GM23338 (cell line): ENCODE results near the gene STK39. TPM values are rescaled to one million over a fixed set of nuclear protein-coding genes. Genes with fewer than 3 reads are reported as not detected.

Source experiments
- ATAC-seq: fragments of 200-7000 bp; cut with Tn5 transposase; 3 replicates; pipeline ENCODE4 v1.9.1; 2020
- DNase-seq: peaks from one replicate; pipeline ENCODE4 v3.0.0-alpha.2; 2015; ENCODE audit warnings: low spot score
- H2AFZ ChIP-seq: fragments of 200-600 bp; sonication (generic); 2 replicates; pipeline ENCODE4 v1.8.0; 2016; ENCODE audit warnings: antibody characterized with exemption, mild to moderate bottlenecking, moderate library complexity
- H3F3A ChIP-seq: fragments of 200-600 bp; sonication (generic); replicated peaks from 2 replicates; pipeline ENCODE4 v1.8.0; 2017; ENCODE audit warnings: antibody characterized with exemption, mixed run types, low read depth
- H3K27ac ChIP-seq: fragments of 200-600 bp; sonication (generic); 2 replicates; pipeline ENCODE4 v1.6.1; 2016; ENCODE audit warnings: low read depth
- H3K27me3 ChIP-seq: fragments of 200-600 bp; sonication (generic); 2 replicates; pipeline ENCODE4 v1.8.0; 2016; ENCODE audit warnings: mild to moderate bottlenecking, mixed run types, moderate library complexity; ENCODE audit not compliant: insufficient read depth
- H3K36me3 ChIP-seq: fragments of 200-600 bp; sonication (generic); 2 replicates; pipeline ENCODE4 v1.8.0; 2016; ENCODE audit warnings: mild to moderate bottlenecking; ENCODE audit not compliant: insufficient read depth
- H3K4me1 ChIP-seq: fragments of 200-600 bp; sonication (generic); 2 replicates; pipeline ENCODE4 v1.8.0; 2016; ENCODE audit warnings: mild to moderate bottlenecking, moderate library complexity; ENCODE audit not compliant: insufficient read depth
- H3K4me2 ChIP-seq: fragments of 200-600 bp; sonication (generic); 2 replicates; pipeline ENCODE4 v1.7.1; 2017; ENCODE audit warnings: mixed run types
- H3K4me3 ChIP-seq: fragments of 200-600 bp; sonication (generic); 2 replicates; pipeline ENCODE4 v1.6.1; 2016; ENCODE audit warnings: mixed run types
- H3K79me2 ChIP-seq: fragments of 200-600 bp; sonication (generic); replicated peaks from 2 replicates; pipeline ENCODE4 v1.8.0; 2017; ENCODE audit warnings: mild to moderate bottlenecking; ENCODE audit not compliant: insufficient read depth
- H3K9me2 ChIP-seq: fragments of 200-600 bp; sonication (generic); 2 replicates; pipeline ENCODE4 v1.8.0; 2017; ENCODE audit not compliant: insufficient read depth
- H4K20me1 ChIP-seq: fragments of 200-600 bp; sonication (generic); replicated peaks from 2 replicates; pipeline ENCODE4 v1.8.0; 2017; ENCODE audit warnings: mild to moderate bottlenecking; ENCODE audit not compliant: insufficient read depth
- H3K27ac Mint-ChIP-seq: 2 replicates; pipeline ENCODE4 v1.8.0; 2020; ENCODE audit warnings: inconsistent platforms, mild to moderate bottlenecking, moderate library complexity, mixed read lengths
- H3K27me3 Mint-ChIP-seq: 3 replicates; pipeline ENCODE4 v1.8.0; 2022; ENCODE audit warnings: low read depth, mild to moderate bottlenecking, moderate library complexity, mixed read lengths, inconsistent platforms; ENCODE audit not compliant: insufficient read depth, poor library complexity
- H3K36me3 Mint-ChIP-seq: 3 replicates; pipeline ENCODE4 v1.8.0; 2021; ENCODE audit warnings: low read depth, mild to moderate bottlenecking, inconsistent platforms, moderate library complexity, mixed read lengths
- H3K4me1 Mint-ChIP-seq: 3 replicates; pipeline ENCODE4 v1.8.0; 2020; ENCODE audit warnings: mild to moderate bottlenecking, inconsistent platforms, mixed read lengths
- H3K4me3 Mint-ChIP-seq: 3 replicates; pipeline ENCODE4 v1.8.0; 2021; ENCODE audit warnings: moderate library complexity, mild to moderate bottlenecking, inconsistent platforms, mixed read lengths
- H3K9me3 Mint-ChIP-seq: 3 replicates; pipeline ENCODE4 v1.8.0; 2020; ENCODE audit warnings: moderate library complexity, mild to moderate bottlenecking, inconsistent platforms, mixed read lengths
- CREB1 ChIP-seq: fragments of 250-450 bp; sonication (Bioruptor Pico); IDR thresholded peaks from 2 replicates; pipeline ENCODE4 v1.5.0; 2020; ENCODE audit warnings: low read depth, mild to moderate bottlenecking, moderate library complexity
- EZH2 ChIP-seq: fragments of 200-600 bp; sonication (generic); IDR thresholded peaks from one replicate; pipeline ENCODE4 v1.8.0; 2017; ENCODE audit warnings: antibody characterized with exemption, mild to moderate bottlenecking, low read depth; ENCODE audit not compliant: unreplicated experiment
- NANOG ChIP-seq: IDR thresholded peaks from 2 replicates; pipeline ENCODE4 v1.6.1; 2016; ENCODE audit warnings: antibody characterized with exemption, borderline replicate concordance
- REST ChIP-seq: IDR thresholded peaks from one replicate; pipeline ENCODE4 v1.6.1; 2018; ENCODE audit warnings: antibody characterized with exemption; ENCODE audit not compliant: unreplicated experiment
- polyA plus RNA-seq: library from polyadenylated mRNA; unstranded; fragments of >200 nt; fragmentation: Nextera tagmentation; extraction: Ambion mirVana; gene quantifications from 2 replicates; pipeline ENCODE4 v1.2.1, GENCODE V29; 2016
- total RNA-seq: library from RNA; depleted of rRNA; stranded (reverse); fragments of >200 nt; shearing (Covaris generic); gene quantifications from 2 replicates; pipeline ENCODE4 v1.2.3, GENCODE V29; 2014
- TF ChIP-seq, protein P1 (sequence below): IDR thresholded peaks from 2 replicates; pipeline ENCODE4 v1.6.1; 2016; ENCODE audit warnings: antibody characterized with exemption

STK39 gene
- total and polyA plus RNA-seq, 2 experiments from 2014 or later = 9.5 to 16.9 TPM

- TF ChIP-seq, protein P1, sequence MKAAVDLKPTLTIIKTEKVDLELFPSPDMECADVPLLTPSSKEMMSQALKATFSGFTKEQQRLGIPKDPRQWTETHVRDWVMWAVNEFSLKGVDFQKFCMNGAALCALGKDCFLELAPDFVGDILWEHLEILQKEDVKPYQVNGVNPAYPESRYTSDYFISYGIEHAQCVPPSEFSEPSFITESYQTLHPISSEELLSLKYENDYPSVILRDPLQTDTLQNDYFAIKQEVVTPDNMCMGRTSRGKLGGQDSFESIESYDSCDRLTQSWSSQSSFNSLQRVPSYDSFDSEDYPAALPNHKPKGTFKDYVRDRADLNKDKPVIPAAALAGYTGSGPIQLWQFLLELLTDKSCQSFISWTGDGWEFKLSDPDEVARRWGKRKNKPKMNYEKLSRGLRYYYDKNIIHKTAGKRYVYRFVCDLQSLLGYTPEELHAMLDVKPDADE = no peak
- TF ChIP-seq REST = no peak
These were observed 72.6 kb downstream of the STK39 start (continued) for GRCh38 chr2:168174756-168175155.

GRCh38 chr2:168172071-168172470, 75.3 kb downstream of the STK39 start:
- Histone ChIP-seq H3K4me3 (no peak overlapping the region), H3K9me2 (no peaks in the 10 kb centered on the region), H3K4me2 (no peak overlapping the region), H2AFZ (no peak overlapping the region), H4K20me1 (no peaks in the 10 kb centered on the region), H3K27ac (no peak overlapping the region), H3K27me3 (no peaks in the 10 kb centered on the region), H3F3A (no peaks in the 10 kb centered on the region), H3K36me3 (no peaks in the 10 kb centered on the region), H3K79me2 (no peaks in the 10 kb centered on the region), H3K4me1 (peaks cover 11% of the 10 kb centered on the region)
- TF ChIP-seq EZH2 (no peak), CREB1 (no peak), REST (no peak), NANOG (no peak)
- Mint-ChIP-seq H3K27ac (no peak overlapping the region), H3K4me1 (peaks cover 32% of the 10 kb centered on the region), H3K9me3 (no peaks in the 10 kb centered on the region), H3K4me3 (no peak overlapping the region), H3K27me3 (no peaks in the 10 kb centered on the region), H3K36me3 (no peaks in the 10 kb centered on the region)
- ATAC-seq (no peak), DNase-seq (no peak)
